Measurements from ENCODE around the gene INTS15.

The INTS15 gene

DNA sequence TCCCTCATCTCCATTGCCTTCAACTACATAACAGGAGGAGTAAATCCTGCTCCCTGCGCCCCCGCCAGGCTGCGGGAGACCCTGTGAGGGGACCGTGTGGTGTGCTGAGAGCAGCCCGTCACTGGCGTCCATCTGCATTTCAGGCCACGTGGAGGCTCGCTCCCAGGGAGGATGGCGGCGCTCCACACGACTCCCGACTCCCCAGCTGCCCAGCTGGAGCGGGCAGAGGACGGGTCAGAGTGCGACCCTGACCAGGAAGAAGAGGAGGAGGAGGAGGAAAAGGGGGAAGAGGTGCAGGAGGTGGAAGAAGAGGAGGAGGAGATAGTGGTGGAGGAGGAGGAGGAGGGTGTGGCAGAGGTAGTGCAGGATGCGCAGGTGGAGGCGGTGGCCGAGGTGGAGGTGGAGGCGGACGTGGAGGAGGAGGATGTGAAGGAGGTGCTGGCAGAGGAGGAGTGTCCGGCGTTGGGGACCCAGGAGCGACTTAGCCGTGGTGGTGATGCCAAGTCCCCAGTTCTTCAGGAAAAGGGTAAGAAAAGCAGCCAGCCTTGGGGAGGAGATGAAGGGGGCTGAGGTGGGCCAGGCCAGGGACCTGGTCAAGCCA is 52.5 kb downstream of the INTS15 start:
- DNase-seq (ENCODE audit: low read depth, low spot score) = no peak

DNA sequence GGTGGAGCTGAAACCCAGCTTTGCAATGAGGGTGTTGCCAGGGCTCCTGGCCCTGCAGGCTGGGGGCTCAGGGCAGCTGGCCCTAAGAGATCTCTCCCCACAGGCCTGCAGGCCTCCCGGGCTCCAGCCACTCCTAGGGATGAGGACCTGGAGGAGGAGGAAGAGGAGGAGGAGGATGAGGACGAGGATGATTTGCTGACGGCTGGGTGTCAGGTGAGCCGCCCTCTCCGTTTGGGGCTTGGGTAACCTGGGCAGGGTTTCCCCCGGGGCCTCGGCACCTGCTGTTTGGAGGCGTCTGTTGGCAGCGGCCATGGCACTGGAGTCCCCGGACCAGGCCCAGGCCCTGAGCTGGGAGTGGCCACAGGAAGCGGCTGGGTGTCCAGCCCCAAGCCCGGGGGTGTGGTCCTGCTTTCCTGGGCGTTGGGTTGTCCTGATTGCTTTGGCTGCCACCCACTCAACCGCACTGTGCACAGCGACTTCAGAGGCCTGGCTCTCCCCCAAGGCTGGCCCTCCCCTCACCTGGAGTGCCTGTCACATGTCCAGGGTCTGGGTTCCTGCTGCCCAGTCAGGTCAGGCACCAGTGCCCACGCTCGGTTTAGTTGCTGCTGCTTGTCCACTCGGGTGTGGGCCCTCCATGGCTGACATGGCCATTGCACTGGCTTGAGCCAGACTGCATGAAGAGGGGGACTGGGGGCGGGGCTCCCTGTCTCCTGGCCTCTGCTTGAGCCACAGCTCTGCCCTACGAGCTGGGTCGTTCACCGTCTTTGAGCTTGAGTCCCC is 53.2 kb downstream of the INTS15 start:
- no peak for DNase-seq (ENCODE audit: low read depth, low spot score)

DNA sequence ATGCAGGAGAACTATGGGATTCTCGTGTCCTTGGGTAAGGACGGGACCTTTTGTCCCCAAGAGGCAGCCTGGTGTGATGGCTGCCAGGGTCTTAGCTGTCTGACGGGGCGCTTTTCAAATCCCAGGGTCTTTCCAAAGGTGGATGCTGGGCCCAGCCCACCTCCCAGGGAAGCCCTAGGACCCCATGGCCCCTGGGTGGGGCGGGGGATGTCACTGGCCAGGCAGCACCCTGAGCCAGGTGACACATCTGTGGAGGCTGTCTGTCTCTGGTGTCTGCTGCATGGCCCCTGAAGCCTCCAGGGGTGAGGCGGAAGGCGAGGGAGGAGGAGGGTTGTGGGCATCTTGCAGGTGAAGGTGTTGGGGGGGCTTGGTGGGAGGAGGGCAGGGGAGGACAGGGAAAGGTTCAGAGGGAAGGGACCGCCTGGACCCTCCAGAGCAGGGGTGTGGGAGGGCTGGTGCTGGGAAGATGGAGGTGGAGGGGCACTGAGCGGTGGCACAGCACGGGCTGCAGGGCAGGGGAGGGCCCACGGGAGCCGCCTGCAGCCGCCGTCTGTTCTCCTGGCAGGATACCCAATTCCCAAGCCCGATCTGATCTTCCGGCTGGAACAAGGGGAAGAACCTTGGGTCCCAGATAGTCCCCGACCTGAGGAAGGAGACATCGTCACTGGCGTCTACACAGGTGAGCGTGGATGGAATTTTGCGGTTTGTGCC is 54.2 kb downstream of the INTS15 start:
- DNase-seq (ENCODE audit: low read depth, low spot score) = no peak

DNA sequence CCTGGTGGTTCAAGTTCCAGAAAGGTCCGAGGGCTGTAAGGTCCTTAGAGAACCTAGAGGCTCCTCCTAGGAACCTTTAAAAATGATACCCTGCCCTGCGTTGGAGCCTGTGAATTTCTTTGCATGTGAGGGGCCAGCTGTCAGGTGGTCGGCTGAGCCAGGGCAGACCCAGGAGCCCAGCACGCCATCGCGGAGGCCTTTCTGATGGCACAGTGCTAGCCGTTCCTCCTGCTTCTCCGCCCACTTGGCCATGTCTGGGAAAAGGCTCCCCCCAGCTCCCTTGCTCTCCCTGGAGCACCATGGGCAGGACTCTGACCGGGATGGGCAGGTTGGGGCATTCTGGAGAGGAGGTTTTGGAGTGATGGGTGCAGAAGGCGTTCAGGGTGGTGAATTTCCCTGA is 54.9 kb downstream of the INTS15 start:
- DNase-seq (ENCODE audit: low read depth, low spot score) = no peak

DNA sequence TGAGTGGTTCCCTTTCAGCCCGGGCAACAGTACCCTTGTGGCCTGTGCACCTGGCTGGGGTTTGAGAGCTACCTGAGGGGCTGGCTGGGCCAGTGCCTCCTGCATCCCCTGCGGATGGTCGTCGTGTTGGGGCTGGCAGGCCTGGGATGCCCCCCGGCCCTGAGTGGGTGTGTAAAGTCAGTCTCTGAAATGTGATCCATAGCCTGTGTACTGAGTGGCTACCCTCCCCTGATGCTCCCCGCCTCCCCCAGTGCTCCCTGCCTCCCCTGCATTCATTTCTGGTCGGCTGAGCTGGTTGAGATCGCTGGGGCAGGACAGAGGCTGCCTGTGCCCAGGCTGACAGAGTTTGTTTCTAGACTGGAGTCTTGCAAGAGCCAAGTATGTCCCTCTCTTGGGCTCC is 56.6 kb downstream of the INTS15 start:
- no peak for DNase-seq (ENCODE audit: low read depth, low spot score)

DNA sequence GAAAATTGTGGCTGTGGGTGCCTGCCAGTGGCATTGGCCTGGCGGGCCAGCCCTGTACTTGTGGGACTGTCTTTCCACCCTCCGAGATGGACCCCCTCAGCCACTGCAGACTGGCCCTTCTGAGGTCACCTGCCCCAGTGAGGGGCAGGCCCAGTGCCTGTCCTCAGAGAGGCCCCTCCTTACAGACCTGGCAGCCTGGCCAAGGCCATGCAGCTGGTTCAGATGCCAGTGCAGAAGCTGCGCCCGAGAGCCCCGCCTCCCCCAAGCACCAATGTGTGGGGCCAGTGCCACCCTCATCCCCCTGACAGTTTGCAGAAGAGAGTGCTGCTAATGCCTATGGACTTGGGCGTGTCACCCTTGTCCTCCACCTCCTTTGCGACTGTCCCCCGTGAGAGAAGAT is 57.3 kb downstream of the INTS15 start:
- no peak for DNase-seq (ENCODE audit: low read depth, low spot score)

DNA sequence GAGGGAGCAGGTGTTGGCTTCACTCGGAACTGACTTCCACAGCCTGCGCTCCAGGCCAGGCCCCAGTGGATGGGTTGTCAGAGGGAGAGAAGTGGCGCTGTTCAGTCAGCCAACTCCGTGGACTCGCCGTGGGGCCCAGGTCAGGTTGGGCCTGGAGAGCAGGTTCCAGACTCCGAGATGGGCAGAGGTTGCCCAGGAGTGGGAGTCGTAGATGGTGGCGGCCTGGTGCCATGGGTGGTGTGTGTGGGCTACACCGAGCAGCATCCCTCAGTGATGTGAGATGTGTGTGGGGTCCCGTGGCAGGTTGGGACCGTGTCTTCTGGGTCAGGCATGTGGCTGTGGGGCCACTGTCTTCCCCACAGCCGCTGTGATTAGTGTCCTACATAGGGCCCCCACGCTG is 57.7 kb downstream of the INTS15 start:
- no peak for DNase-seq (ENCODE audit: low read depth, low spot score)

DNA sequence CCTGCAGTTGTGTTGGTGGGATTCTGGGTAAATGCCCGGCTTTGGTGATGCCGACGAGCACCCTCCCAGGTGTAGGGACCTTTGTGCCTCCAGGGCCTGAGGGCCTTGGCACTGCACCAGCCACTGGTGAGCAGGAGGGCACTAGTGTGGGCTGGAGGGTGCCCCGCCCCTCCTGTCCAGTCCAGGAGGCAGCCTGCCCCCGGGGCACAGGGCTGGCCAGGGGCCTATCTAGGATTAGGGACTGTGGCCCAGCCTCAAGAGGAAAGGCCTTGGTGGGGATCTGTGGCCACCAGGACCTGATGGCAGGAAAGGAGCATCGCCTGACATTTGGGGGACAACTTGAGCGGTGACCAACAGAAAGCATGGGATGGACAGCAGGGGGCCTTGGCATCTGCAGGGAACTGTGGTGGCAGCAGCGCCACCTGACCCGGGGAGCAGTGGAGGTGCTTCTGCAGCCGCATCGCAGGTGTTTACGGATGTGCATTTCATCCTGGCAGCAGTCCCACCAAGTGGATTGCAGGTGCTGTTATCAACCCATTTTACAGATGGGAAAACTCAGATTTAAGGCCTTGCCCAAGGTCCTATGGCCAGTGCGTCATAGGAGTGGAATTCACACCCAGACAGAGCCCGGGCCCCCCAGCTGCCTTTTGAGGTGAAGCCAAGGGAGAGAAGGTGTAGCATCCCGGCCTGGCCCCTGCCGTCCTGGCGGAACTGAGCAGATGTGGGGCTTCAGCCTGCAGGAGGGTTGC is 58.4 kb downstream of the INTS15 start:
- no peak for DNase-seq (ENCODE audit: low read depth, low spot score)

DNA sequence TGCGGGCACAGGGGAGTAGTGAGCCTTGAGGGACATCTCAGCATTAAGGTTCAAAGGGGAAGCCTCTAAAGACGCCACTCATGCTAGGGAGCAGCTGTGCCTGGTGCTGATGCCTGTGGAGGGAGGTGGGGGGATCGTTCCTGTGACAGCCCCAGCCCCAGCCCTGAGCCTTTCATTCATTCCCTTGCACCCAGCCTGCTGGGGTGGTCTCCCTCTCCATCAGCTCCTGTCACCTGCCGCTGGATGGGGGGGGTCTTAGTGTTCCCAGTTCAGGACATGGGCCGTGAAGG is 58.9 kb downstream of the INTS15 start:
- no peak for DNase-seq (ENCODE audit: low read depth, low spot score)

DNA sequence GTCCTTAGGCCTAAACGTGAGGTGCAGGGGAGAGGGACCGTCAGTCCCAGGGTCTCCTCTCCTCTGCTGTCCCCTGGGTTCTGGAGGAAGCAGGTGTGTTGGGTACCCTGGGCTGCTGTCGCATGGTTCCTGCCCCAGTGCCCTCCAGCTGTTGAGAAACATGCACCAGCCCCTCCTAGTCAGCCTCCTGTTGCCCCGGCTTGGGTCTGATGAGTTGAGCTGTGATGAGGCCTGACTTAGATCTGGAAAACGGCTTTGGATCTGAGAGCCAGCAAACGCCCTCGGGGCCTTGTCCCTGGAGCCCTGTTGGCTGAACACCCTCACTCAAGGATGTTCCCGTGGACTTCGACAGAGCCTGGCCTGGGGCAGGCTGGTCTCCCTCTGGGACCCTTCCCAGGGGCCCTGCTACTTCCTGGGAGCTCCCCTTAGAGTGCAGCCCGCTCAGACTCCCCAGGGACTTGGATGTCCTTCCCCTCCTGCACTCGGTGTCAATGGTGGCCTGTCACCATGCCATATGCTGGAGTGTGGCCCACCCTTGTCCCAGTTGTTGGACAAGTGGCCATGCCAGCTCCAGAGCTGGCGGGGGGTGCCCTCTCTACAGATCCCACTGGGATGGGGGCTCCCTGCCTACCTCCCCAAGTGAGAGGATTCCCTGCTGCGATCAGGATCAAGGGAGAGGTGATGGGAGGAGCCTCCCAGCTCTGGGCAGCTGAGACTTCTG is 59.6 kb downstream of the INTS15 start:
- DNase-seq (ENCODE audit: low read depth, low spot score) = no peak

DNA sequence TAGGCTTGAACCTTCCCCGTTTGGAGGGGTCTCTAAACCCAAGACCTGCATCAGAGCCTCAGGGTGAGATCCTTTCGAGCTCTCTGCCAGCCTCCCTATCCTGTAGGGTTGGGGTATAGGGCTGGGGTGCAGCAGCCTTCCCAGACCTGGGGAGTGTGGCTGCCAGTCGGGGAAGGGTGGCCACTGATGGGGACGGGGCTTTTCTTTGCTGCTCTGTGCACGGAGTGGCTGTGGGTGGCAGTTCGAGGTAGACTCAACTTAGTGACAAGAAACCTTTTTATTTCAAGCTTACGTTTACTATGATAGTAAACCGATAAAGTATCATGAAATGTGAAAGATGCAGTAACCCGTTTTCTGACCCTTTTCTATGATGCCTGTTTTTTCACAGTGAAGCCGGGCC is 60.3 kb downstream of the INTS15 start:
- DNase-seq (ENCODE audit: low read depth, low spot score) = no peak

DNA sequence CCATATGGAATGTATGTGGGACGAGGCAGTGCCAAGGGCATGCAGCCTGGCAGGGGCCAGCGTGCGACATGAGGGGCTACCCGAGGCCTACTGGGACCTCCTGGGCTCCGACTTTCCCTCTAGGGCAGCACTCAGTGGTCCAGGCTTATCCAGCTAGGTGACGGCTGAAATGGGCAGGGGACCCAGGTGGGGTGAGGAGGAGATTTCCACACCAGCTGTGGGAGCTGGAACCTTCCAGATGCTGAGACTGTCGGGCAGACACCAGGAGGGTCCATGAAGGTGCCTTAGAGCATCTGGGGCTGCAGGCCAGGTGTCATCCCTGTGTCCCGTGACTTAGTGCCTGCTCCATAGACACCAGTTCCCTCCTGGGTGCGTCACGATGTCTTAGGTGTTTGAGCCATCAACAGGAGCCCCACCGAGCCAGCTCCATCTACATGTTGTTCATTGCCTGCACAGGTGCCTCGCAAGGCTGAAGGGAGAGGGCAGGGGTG is 60.7 kb downstream of the INTS15 start:
- no peak for DNase-seq (ENCODE audit: low read depth, low spot score)

DNA sequence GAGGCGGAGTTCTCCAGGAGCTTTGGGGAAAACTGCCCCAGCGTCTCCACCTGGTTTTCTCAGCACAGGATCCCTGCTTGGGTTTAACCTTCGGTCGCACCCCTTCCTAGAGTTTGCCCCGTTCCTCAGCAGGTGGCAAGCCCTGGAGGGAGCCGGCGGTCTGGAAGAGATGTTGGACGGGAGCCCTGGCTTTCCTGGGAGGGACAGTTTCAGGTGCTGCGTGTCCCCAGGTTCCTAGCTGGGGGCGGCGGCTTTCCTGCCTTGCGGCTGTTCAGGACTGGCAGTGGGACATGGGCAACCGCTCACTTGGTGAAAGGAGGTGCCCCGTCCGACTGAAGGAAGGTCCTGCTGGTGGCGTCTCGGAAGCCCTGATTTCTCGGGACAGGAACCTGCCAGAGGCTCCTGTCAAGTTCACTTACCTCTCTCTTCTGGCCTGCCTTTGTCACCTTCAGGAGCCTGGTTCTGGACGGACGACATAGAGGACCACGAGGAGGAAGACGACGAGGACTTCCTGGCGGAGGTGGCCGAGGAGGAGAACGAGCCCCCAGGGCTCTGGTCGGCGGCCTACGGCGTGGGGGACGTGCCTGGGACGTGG is 62.1 kb downstream of the INTS15 start:
- DNase-seq (ENCODE audit: low read depth, low spot score) = no peak

DNA sequence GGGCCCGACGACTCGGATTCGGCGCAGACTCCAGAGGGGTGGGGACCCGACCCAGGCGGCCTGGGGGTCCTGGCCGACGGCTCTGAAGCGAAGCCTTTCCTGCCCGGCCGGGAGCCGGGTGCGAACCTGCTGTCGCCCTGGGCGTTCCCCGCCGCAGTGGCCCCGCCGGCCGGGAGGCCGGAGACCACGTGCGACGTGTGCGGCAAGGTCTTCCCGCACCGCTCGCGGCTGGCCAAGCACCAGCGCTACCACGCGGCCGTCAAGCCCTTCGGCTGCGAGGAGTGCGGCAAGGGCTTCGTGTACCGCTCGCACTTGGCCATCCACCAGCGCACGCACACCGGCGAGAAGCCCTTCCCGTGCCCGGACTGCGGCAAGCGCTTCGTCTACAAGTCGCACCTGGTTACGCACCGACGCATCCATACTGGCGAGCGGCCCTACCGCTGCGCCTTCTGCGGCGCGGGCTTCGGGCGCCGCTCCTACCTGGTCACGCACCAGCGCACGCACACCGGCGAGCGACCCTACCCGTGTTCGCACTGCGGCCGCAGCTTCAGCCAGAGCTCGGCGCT is 62.7 kb downstream of the INTS15 start:
- no peak for DNase-seq (ENCODE audit: low read depth, low spot score)

DNA sequence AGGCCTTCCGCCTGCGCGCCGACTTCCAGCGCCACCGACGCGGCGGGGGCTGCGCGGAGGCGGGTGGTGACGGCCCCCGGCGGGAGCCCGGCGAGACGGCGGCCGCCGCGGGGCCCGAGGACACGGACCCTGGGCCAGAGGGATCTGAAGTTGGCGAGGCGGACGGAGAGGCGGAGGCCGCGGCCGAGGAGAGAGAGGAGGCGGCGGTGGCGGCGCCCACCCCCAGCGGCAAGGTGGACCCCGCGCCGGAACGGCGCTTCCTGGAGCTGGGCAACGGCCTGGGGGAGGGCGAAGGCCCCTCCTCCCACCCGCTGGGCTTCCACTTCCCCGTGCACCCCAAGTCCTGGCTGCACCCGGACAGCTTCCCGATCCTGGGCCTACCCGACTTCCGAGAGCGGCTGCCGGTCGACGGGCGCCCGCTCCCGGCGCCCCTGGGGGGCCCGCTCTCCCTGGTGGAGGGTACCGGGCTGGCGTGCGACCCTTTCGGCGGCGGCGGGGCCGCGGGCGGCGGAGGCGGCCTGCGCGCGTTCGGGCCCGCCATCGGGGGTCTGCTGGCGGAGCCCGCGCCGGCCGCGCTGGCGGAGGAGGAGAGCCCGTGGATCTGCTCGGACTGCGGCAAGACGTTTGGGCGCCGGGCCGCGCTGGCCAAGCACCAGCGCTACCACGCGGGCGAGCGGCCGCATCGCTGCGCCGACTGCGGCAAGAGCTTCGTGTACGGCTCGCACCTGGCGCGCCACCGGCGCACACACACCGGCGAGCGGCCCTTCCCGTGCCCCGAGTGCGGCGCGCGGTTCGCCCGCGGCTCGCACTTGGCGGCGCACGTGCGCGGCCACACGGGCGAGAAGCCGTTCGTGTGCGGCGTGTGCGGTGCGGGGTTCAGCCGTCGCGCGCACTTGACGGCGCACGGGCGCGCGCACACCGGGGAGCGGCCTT is 63.5 kb downstream of the INTS15 start:
- DNase-seq (ENCODE audit: low read depth, low spot score) = no peak

DNA sequence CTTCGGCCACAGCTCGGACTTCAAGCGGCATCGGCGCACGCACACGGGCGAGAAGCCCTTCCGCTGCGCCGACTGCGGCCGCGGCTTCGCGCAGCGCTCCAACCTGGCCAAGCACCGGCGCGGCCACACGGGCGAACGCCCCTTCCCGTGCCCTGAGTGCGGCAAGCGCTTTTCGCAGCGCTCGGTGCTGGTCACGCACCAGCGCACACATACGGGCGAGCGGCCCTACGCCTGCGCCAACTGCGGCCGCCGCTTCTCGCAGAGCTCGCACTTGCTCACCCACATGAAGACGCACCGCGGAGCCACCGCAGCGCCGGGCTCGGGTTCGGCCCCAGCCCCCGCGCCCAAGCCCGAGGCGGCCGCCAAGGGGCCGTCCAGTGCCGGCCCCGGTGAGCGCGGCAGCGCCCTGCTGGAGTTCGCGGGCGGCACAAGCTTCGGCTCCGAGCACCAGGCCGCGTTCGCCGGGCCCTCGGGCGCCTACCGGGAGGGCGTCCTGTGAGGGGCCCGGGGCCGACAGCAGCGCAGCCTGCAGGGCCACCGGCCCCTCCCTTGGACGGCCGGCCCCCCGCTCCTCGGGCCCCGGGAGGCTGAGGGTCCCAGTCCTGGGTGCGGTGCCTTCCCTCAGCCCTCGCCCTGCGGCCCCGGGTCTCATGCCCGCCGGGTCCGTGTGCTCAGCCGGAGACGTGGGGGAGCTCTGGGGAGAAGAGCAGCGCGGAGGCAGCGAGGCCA is 64.5 kb downstream of the INTS15 start:
- DNase-seq (ENCODE audit: low read depth, low spot score) = no peak

DNA sequence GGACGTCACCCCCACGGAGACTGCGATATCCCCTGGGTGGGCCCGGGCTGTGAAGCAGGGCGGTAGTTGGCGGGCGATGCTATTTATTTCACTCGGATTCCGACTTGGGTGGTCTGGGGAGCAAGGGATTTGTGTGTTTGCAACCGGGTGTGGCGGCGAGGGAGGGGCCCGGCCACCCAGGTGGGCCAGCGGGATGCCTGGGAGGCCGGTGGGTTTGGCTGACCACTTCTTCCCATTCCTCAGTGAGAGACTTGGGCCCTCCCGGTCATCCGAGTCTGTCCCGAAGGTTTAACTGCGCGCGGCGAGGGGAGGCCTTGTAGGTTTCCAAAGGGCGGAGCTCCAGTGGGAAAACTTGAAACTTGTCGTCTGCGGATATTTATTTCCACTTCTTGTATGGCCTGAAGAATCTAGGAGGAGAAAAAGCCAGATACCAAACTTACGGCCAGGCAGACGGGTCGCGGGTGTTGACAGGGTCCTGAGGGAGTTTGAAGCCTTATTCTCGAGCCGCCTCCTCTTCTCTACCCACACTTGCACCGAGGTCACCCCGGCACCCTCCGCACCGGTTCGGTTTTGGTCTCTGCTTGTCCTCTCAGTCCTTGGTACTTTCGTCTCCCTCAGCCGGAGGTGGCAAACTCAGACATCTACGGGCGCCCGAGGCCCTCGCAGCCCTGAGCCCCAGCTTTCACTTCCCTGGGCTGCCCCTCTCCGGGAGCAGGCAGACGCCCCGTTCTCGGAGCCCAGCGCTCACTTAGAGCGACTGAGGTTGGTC is 65.2 kb downstream of the INTS15 start:
- DNase-seq (ENCODE audit: low read depth, low spot score) = no peak

DNA sequence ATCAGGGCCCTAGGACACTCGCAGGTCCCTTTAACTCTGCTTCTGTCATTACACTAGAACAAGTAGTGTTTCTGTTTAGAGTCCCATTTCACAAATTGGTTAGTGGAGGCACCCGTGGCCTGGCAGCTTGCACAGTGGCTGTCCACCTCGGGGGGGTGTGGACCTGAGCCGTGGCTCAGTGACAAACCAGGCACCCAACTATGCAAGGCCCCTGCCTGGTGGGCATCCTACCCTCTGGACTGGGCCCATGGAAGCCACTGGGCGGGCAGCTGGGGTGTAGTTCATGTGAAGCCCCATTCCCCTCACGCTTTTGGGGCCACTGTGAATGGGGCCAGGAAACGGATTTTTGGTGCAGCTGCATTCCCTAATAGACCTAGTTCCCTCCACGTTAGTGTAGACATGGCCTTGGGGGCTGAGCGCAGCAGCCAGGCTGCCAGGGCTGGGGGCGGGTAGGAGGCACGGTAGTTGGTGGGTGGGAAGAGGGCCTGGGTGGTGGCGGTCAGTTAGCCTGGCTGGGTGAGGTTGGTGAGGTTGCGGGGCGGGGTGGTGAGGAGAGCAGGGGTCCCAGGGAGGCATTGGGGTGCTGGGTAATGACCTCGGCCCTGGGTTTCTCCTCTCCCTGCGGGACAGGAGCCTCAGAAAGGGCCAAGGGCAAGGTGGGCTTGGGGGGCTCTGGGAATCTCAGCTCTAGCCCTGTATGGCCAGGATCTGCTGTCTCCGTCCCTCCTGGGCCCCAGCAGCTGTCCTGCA is 66.0 kb downstream of the INTS15 start:
- DNase-seq (ENCODE audit: low read depth, low spot score) = no peak

Measured in smooth muscle cell of the brain vasculature (primary cell).